ENCODE data around the gene PARD6G.

Gene PARD6G

DNA sequence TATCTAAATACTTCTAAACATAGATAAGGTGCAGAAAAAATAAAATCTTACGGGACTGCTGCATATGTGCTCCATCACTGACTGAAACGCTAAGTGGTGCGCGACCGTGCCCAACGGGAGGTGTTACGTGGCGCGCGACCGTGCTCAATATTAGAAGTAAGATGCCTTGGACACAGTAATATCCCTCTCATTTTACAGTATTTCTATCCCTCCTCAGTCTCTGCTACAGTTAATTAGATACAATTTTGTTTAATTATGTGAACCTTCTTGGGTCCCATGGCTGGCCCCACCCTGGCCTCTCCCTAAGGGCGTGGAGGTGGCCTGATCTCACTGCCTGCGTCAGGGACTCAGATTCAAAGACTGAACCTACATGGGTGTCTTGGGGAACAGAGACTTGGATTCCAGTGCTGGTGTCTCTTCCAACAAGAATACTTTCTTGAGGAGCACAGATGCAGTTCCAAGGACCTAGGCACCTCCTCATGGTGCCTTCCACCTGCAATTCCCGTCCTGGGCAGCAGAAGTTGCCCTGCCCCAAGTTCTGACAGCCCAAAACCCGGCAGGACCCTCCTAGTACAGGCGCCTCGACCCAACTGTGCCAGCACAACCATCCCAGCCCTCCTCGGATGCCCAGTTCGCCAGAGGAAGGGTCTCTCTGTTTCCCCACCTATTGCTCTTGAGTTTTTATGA lies 59.2 kb downstream of the PARD6G start:
- DNase-seq: no peak

- no peak for DNase-seq
Observed at GRCh38 chr18:80185545-80185944, 61.8 kb downstream of the PARD6G start.

DNA sequence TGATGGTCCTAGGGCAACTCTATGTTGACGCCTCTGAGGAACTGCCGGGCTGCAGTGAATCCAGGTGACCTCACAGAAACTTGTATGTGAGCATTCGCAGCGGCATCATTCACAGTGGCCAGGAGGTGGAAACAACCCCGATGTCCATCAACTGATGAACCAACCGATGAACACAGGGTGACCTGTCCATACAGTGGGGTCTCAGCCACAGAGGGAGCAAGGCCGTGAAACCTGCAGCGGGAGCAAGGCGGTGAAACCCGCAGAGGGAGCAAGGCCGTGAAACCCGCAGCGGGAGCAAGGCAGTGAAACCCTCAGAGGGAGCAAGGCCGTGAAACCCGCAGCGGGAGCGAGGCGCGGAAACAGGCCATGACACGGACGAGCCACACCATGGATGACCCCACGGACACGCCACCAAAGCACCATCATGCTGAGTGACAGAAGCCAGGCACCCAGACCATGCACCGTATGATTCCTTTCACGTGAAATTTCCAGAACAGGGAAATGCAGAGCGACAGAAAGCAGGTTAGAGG lies 63.0 kb downstream of the PARD6G start:
- DNase-seq: no peak

DNA sequence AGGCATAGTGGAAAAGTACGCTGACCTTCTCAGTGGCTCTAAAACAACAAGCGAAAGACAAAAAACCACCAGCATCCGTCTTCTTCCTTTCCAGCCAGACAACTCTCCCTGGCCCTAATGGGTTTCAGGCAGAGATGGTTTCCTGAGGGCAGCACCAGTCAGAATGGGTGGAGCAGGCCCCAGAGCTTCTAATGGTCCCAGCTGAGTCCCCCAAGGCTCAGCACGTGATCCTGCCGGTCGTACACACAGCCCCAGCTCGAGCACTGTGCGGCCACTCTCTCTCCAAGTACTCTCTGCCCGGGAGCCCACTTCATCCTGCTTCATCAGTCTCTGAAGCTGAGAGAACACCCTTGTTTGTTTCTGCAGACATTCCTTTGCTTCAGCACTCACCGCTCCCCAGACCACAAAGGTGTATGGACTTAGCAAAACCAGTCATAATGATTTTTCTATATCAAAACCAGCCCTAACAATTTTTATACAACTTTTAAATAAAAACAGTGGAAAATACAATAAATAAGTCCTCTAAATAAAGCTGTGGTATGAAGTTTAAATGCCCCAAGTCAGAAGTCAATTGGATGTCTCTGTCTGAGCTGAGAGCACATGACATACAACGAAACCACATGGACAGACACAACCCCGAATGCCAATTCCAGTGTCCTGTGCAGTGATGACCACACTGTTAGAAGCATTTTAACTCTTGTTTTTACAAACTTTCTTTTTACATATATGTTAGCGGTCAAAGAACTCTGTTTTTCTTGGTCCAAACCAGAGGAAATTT lies 63.9 kb downstream of the PARD6G start:
- no peak for DNase-seq

DNA sequence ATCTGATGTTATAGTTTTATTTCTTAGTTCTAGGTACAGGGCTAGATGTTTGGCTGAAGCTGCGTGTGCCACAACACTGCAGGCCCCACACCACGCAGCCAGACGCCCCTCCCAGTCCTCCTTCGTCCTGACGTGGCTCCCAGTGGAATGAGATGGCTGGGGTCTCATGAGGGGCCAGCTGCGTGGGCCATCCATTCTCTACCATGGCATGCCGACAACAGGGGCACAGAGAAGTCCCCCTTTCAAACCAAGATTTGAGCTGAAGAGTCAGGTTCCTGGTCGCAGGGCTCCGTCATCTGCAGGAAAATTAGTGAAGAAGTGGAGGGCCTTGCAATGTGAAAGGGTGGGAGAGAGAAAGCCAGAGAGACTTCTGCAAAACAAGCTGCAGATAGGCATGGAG lies 64.5 kb downstream of the PARD6G start:
- DNase-seq: no peak

GRCh38 chr18:80181642-80182461 lies 65.5 kb downstream of the PARD6G start:
- no peak for DNase-seq

DNA sequence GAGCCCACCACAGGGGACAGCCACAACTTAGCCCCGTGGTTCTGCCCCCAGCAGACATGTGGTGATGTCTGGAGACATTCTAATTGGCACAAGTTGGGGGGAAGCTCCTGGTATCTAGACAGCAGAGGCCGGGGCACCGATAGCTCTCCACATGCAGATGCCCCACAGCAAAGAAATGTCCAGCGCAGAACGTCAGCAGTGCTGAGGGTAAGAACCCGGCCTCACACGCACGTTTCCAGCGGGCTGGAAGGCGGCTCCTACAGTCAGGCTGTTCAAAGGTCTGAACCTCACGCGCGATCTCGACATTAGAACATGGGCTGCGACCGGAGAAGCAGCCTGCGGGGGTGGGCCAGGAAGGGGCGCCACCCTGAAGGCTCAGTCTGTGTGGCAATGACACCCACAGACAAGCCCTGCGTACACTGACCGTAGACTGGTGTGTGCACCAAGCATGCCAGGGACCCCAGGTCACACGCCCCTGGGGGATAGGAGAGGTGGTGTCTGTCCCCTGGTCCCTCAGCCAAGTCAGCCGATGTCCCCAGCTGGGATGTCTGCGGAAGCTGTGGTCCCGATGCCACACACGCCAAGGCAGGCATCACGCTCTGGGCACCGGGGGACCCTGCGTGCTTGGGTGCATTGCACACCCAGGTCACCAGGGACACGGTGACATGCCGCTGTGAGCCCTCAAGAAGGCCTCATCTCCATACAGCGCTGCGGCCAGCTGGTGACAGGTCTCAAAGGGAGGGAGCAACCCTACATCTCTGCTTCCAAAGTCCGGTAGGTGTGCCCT lies 66.3 kb downstream of the PARD6G start:
- DNase-seq: no peak

DNA sequence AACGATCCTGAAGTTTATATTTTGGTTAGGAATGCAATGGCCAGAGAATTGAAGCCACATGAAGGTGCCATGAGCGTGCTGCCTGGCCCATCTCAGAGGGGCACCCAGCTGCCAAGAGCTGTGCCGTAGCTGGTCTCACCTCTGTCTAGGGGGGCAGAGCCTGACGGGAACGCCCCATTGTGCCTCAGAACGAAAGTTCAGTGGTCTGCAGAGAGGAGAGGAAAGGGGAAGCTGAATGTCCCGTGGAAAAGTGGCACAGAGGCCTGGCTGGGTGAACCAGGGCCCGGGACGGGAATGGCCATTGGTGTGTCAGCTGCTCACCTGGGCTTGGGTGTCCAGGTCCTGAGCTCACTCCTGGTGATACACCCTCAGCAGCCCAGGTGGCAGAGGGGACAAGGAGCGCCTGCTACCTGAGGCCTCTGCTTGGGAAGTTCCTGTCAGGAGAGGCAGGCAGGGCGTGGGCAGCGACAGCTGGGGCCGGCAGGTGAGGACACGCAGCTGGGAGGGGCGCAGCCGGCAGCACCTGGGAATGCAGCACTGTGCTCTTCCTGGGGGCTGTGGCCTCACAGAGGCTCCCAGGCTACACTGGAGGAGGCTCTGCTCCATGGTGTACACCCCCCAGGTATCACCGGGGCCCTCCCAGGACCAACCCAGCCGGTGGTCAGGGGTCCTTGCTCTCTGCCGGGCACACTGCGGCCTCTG lies 67.3 kb downstream of the PARD6G start:
- no peak for DNase-seq

- no peak for DNase-seq
Observed at GRCh38 chr18:80178935-80179818, 68.1 kb downstream of the PARD6G start.

GRCh38 chr18:80177128-80177527 lies 70.2 kb downstream of the PARD6G start:
- no peak for DNase-seq

DNA sequence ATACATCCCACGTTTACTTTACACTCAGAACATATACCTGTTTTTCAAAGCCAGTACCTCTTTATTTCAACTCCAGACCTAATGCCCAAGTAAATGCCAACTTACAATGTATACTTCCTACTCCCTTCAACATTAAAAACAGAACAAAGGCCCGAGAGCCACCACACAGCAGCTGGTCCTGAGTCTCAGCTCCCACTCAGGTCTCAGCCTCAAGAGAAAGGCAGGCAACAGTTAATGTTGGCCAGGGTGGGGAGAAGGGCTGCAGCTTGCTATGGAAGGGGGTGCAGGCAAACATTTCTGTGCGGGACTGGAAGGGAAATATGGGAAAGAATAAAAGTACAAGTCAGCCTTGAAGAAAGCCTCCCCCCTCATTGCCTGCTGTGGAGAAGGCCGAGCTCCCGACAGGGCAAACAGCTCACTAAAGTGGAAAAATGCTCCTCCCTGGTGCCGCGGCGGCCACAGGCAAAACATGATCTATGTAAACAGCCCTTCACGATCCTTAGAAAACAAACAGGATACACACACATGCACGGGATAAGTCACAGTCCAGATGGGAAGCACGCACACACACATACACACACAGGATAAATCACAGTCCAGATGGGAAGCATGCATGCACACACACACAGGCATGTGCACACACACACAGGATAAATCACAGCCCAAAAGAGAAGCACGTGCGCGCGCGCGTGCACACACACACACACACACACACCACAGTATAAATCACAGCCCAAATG lies 70.8 kb downstream of the PARD6G start:
- DNase-seq: no peak

- DNase-seq: no peak
Observed at GRCh38 chr18:80175451-80176204, 71.7 kb downstream of the PARD6G start.

GRCh38 chr18:80173060-80173459 lies 74.3 kb downstream of the PARD6G start:
- DNase-seq: no peak

DNA sequence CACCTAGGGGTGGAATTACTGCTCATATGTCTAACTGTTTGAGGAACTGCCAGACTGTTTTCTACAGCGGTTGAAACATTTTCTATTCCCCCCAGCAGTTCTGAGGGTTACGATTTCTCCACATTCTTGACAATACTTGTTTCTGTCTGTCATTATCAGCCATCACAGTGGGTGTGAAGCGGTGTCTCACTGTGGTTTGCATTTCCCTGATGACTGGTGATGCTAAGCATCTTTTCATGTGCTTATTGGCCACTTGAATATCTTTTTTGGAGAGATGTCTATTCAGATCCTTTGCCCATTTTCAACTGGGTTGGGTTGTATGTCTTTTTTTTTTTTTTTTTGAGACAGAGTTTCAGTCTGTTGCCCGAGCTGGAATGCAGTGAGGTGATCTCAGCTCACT lies 75.3 kb downstream of the PARD6G start:
- no peak for DNase-seq

GRCh38 chr18:80171054-80171872 lies 76.1 kb downstream of the PARD6G start:
- DNase-seq: no peak

GRCh38 chr18:80170395-80171053 lies 76.8 kb downstream of the PARD6G start:
- no peak for DNase-seq

DNA sequence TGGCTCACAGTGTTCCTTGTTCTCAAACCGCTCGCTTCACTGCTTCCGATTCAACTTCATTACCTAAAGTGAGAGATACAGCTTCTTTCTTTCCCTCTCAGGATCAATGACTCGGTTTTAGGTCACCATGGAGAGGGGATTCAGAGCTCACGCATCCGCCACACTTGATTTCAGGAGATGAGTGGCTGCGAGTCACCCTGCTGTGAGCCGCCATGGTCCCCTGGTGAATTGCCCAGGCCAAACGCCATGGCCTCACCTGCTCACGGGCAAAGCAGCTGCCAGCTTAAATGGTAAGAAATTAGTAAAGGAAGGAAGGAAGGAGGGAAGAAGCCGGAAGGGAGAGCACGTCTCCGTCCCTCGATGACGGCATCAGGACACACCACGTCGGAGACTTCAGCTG lies 77.7 kb downstream of the PARD6G start:
- DNase-seq: no peak

- DNase-seq: no peak
Observed at GRCh38 chr18:80168982-80169381, 78.3 kb downstream of the PARD6G start.

Data from activated CD4-positive, alpha-beta T cell treated with anti-CD3 and anti-CD28 coated beads for 1 hour (primary cell).